Hematopoietic multipotent progenitor cell treated with erythropoietin and hydrocortisone succinate and interleukin-3 and kit ligand, for 17 days (in vitro differentiated cells): Measurements from ENCODE around the gene SLC24A5.

Experiments used
- DNase-seq: peaks from one replicate; pipeline ENCODE4 v3.0.0-alpha.2; 2015; ENCODE audit warnings: low spot score

SLC24A5 gene

GRCh38 chr15:48190932-48191573 lies 70.3 kb downstream of the SLC24A5 start:
- DNase-seq = no peak

DNA sequence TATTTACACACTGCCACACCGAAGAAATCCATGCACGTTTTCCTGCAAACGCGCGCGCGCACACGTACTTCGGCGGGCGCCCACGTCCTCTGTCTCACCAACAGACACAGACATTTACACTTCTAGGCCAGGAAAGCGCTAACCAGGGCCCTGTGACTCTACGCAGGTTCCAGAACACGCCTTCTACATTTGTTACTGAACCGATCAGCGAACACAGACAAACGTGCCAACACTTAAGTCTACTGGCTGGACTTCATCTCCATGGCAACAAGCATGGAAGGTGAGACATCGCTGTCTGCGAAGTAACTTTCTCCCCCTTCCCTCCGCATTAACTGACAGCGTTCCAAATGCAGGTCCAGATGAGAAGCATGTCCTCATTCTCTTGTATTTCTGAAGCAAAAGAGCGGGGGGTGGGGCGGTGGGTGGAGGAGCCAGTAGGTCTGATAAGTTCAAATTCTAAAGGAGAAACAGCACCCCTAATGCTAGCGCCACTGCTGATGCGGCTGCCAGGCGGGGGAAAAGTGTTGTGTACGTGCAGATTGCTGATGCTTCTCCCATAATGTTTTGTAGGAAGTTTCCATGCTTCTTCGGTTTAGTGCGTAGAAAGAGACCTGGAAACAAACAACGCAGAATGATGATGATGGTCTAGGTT lies 70.9 kb downstream of the SLC24A5 start, which contains the start of gene CTXN2:
CTXN2 (plus strand) TSS at position 92 of the 652 bp plus-strand sequence. CDS start 9,636 bp downstream, outside the sequence.
- no peak for DNase-seq
